OCI-LY1 (cell line): ENCODE data around the gene PHC3.
"Not testable (repeated sequence)": the region's sequence is repeated elsewhere in the genome, so short reads cannot be mapped to it uniquely, and the experiment has no call there.

Source experiments
- H2AFZ ChIP-seq: fragments of 200-600 bp; sonication (generic), shearing (Covaris generic); 2 replicates; pipeline ENCODE4 v1.6.0; 2014; ENCODE audit warnings: antibody characterized with exemption, mild to moderate bottlenecking, low read length
- H3F3A ChIP-seq: fragments of 200-600 bp; sonication (generic), shearing (Covaris generic); 2 replicates; pipeline ENCODE4 v1.6.0; 2014; ENCODE audit warnings: mild to moderate bottlenecking, antibody characterized with exemption, low read length, moderate library complexity; ENCODE audit not compliant: insufficient read depth
- H3K27ac ChIP-seq: fragments of 200-600 bp; sonication (generic); 2 replicates; pipeline ENCODE4 v1.5.1; 2014; ENCODE audit warnings: low read length, mixed run types, mild to moderate bottlenecking, low read depth; ENCODE audit not compliant: poor library complexity, severe bottlenecking
- H3K27me3 ChIP-seq: fragments of 200-600 bp; sonication (generic); 2 replicates; pipeline ENCODE4 v1.6.0; 2014; ENCODE audit warnings: antibody characterized with exemption, mild to moderate bottlenecking, low read length, moderate library complexity; ENCODE audit not compliant: insufficient read depth
- H3K36me3 ChIP-seq: fragments of 200-600 bp; sonication (generic); 2 replicates; pipeline ENCODE4 v1.6.1; 2014; ENCODE audit warnings: mild to moderate bottlenecking, antibody characterized with exemption, low read length, moderate library complexity, mixed read lengths; ENCODE audit not compliant: insufficient read depth
- H3K4me1 ChIP-seq: fragments of 200-600 bp; sonication (generic); 2 replicates; pipeline ENCODE4 v1.5.1; 2014; ENCODE audit warnings: mild to moderate bottlenecking, low read length, moderate library complexity; ENCODE audit not compliant: insufficient read depth, severe bottlenecking
- H3K4me2 ChIP-seq: fragments of 200-600 bp; sonication (generic), shearing (Covaris generic); 2 replicates; pipeline ENCODE4 v1.6.1; 2014; ENCODE audit warnings: low read length
- H3K4me3 ChIP-seq: fragments of 200-600 bp; sonication (generic); 2 replicates; pipeline ENCODE4 v1.5.1; 2014; ENCODE audit warnings: low read length, low read depth, mild to moderate bottlenecking, mixed read lengths; ENCODE audit not compliant: poor library complexity, severe bottlenecking
- H3K79me2 ChIP-seq: fragments of 200-600 bp; shearing (Covaris generic); 2 replicates; pipeline ENCODE4 v1.6.1; 2016; ENCODE audit warnings: mixed run types, low read length, mixed read lengths; ENCODE audit not compliant: insufficient read depth
- H3K9ac ChIP-seq: fragments of 200-600 bp; sonication (generic), shearing (Covaris generic); 2 replicates; pipeline ENCODE4 v1.6.1; 2014; ENCODE audit warnings: mild to moderate bottlenecking, low read length, mixed read lengths
- H3K9me2 ChIP-seq: fragments of 200-600 bp; sonication (generic), shearing (Covaris generic); 2 replicates; pipeline ENCODE4 v1.6.1; 2014; ENCODE audit warnings: low read depth, mild to moderate bottlenecking, low read length, mixed read lengths
- H3K9me3 ChIP-seq: fragments of 200-600 bp; shearing (Covaris generic); 2 replicates; pipeline ENCODE4 v1.6.1; 2014; ENCODE audit warnings: low read length, mixed read lengths
- H4K20me1 ChIP-seq: fragments of 200-600 bp; sonication (generic), shearing (Covaris generic); 2 replicates; pipeline ENCODE4 v1.6.0; 2016; ENCODE audit warnings: mild to moderate bottlenecking, low read length; ENCODE audit not compliant: insufficient read depth
- EZH2 ChIP-seq: fragments of 200-600 bp; sonication (generic), shearing (Covaris generic); IDR thresholded peaks from 2 replicates; pipeline ENCODE4 v1.8.0; 2017; ENCODE audit warnings: borderline replicate concordance, mixed run types, mild to moderate bottlenecking, antibody characterized with exemption, low read length, moderate library complexity, mixed read lengths
- TF ChIP-seq, protein P1 (sequence below): fragments of 200-600 bp; sonication (generic), shearing (Covaris generic); IDR thresholded peaks from 2 replicates; pipeline ENCODE4 v1.5.1; 2017; ENCODE audit warnings: mild to moderate bottlenecking, antibody characterized with exemption, low read length, moderate library complexity, mixed read lengths

The PHC3 gene

GRCh38 chr3:170117134-170117533 is 64.4 kb downstream of the PHC3 start:
- TF ChIP-seq, protein P1, sequence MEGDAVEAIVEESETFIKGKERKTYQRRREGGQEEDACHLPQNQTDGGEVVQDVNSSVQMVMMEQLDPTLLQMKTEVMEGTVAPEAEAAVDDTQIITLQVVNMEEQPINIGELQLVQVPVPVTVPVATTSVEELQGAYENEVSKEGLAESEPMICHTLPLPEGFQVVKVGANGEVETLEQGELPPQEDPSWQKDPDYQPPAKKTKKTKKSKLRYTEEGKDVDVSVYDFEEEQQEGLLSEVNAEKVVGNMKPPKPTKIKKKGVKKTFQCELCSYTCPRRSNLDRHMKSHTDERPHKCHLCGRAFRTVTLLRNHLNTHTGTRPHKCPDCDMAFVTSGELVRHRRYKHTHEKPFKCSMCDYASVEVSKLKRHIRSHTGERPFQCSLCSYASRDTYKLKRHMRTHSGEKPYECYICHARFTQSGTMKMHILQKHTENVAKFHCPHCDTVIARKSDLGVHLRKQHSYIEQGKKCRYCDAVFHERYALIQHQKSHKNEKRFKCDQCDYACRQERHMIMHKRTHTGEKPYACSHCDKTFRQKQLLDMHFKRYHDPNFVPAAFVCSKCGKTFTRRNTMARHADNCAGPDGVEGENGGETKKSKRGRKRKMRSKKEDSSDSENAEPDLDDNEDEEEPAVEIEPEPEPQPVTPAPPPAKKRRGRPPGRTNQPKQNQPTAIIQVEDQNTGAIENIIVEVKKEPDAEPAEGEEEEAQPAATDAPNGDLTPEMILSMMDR: no peak
- TF ChIP-seq EZH2: no peak
- Histone ChIP-seq H3K36me3 (peaks cover 91% of the 10 kb centered on the region), H4K20me1 (no peaks in the 10 kb centered on the region)

GRCh38 chr3:170114165-170114564 is 67.4 kb downstream of the PHC3 start:
- H2AFZ ChIP-seq, H3K27ac ChIP-seq, H3K4me1 ChIP-seq, H3K4me2 ChIP-seq, H3K9me3 ChIP-seq, H3K79me2 ChIP-seq, H3K27me3 ChIP-seq, H3F3A ChIP-seq, H3K9ac ChIP-seq, H3K9me2 ChIP-seq, H4K20me1 ChIP-seq, H3K4me3 ChIP-seq: not testable (repeated sequence)
- H3K36me3 ChIP-seq: peaks cover 91% of the 10 kb centered on the region

More at GRCh38 chr3:170117134-170117533, 64.4 kb downstream of the PHC3 start:
- H3K79me2 ChIP-seq: no peaks in the 10 kb centered on the region
- no peak overlapping the region for H3K4me3 ChIP-seq
- no peaks in the 10 kb centered on the region for H3K27me3 ChIP-seq
- no peaks in the 10 kb centered on the region for H3K9me3 ChIP-seq
- no peak overlapping the region for H3K27ac ChIP-seq
- H3K4me1 ChIP-seq: no peaks in the 10 kb centered on the region
- H3K9ac ChIP-seq: no peak overlapping the region
- H2AFZ ChIP-seq: no peak overlapping the region
- no peaks in the 10 kb centered on the region for H3F3A ChIP-seq
- no peak overlapping the region for H3K4me2 ChIP-seq
- no peaks in the 10 kb centered on the region for H3K9me2 ChIP-seq

- no peak overlapping the region for H3K4me3 ChIP-seq
- no peaks in the 10 kb centered on the region for H3K9me2 ChIP-seq
- no peak overlapping the region for H3K27ac ChIP-seq
- TF ChIP-seq, protein P1: no peak
- no peak for TF ChIP-seq EZH2
- H3K4me1 ChIP-seq: no peaks in the 10 kb centered on the region
- no peaks in the 10 kb centered on the region for H3K27me3 ChIP-seq
- H3K9ac ChIP-seq: no peak overlapping the region
- H4K20me1 ChIP-seq: no peaks in the 10 kb centered on the region
- no peaks in the 10 kb centered on the region for H3K79me2 ChIP-seq
- peaks cover 93% of the 10 kb centered on the region for H3K36me3 ChIP-seq
- H3F3A ChIP-seq: no peaks in the 10 kb centered on the region
- H3K9me3 ChIP-seq: no peaks in the 10 kb centered on the region
- no peak overlapping the region for H2AFZ ChIP-seq
- no peak overlapping the region for H3K4me2 ChIP-seq
These were observed 70.3 kb downstream of the PHC3 start for GRCh38 chr3:170111147-170111771.
